ENCODE data around the gene FNBP1. TPM values are rescaled to one million over a fixed set of nuclear protein-coding genes. Genes with fewer than 3 reads are reported as not detected.
A peak's percentile ranks its signal among the peaks of the same experiment; 100 is the strongest.
"Not testable (repeated sequence)": the region's sequence is repeated elsewhere in the genome, so short reads cannot be mapped to it uniquely, and the experiment has no call there.

FNBP1 gene
- total RNA-seq, 1 donor from 2014 or later = 63.5 TPM

- no peaks in the 10 kb centered on the region for H3K27me3 ChIP-seq (ENCODE audit: insufficient read depth, low read length)
- TF ChIP-seq CTCF (IDR thresholded peaks at IDR 0.05; ENCODE audit: insufficient read depth, low read depth, low read length) (no peak), EZH2 (IDR thresholded peaks at IDR 0.05; ENCODE audit: insufficient read depth, low read length) (no peak)
- Mint-ChIP-seq H3K4me3 (ENCODE audit: unreplicated experiment) (no peak overlapping the region), H3K36me3 (ENCODE audit: low read depth, unreplicated experiment) (peaks cover 5% of the 10 kb centered on the region), H3K9me3 (ENCODE audit: unreplicated experiment) (no peaks in the 10 kb centered on the region), H3K27ac (ENCODE audit: unreplicated experiment) (peak overlapping the region; percentile 28), H3K4me1 (ENCODE audit: low read depth, unreplicated experiment) (peaks cover 25% of the 10 kb centered on the region), H3K27me3 (ENCODE audit: low read depth, unreplicated experiment) (no peaks in the 10 kb centered on the region)
- H3K36me3 ChIP-seq (ENCODE audit: insufficient read depth, low read length) = no peaks in the 10 kb centered on the region
- H2AFZ ChIP-seq (ENCODE audit: low read depth, low read length) = no peak overlapping the region
- H3K9ac ChIP-seq (ENCODE audit: low read length) = no peak overlapping the region
- H3K4me2 ChIP-seq (ENCODE audit: low read length) = no peak overlapping the region
- no peak overlapping the region for H3K27ac ChIP-seq (ENCODE audit: low read depth, low read length)
- peaks cover 5% of the 10 kb centered on the region for H3K4me1 ChIP-seq (ENCODE audit: insufficient read depth, low read length)
- no peak overlapping the region for H3K4me3 ChIP-seq (ENCODE audit: insufficient read depth, low read depth, low read length)
- no peak for DNase-seq (ENCODE audit: low read depth)
- H3K79me2 ChIP-seq (ENCODE audit: insufficient read depth, low read length) = no peaks in the 10 kb centered on the region
- H4K20me1 ChIP-seq (ENCODE audit: insufficient read depth, low read length) = no peaks in the 10 kb centered on the region
- no peak for FAIRE-seq
- no peaks in the 10 kb centered on the region for H3K9me3 ChIP-seq (ENCODE audit: insufficient read depth, low read depth, low read length)
These were observed 46.7 kb downstream of the FNBP1 start for GRCh38 chr9:129996161-129996830.

- Histone ChIP-seq H2AFZ (ENCODE audit: low read depth, low read length) (no peak overlapping the region), H3K9ac (ENCODE audit: low read length) (no peak overlapping the region), H3K4me3 (ENCODE audit: insufficient read depth, low read depth, low read length) (no peak overlapping the region), H3K36me3 (ENCODE audit: insufficient read depth, low read length) (no peaks in the 10 kb centered on the region), H3K79me2 (ENCODE audit: insufficient read depth, low read length) (no peaks in the 10 kb centered on the region), H3K4me2 (ENCODE audit: low read length) (no peak overlapping the region), H3K27ac (ENCODE audit: low read depth, low read length) (no peak overlapping the region), H3K27me3 (ENCODE audit: insufficient read depth, low read length) (no peaks in the 10 kb centered on the region), H3K9me3 (ENCODE audit: insufficient read depth, low read depth, low read length) (no peaks in the 10 kb centered on the region), H3K4me1 (ENCODE audit: insufficient read depth, low read length) (peaks cover 6% of the 10 kb centered on the region), H4K20me1 (ENCODE audit: insufficient read depth, low read length) (no peaks in the 10 kb centered on the region)
- DNase-seq (ENCODE audit: low read depth) = peak; percentile 39
- peak overlapping the region; percentile 28 for H3K27ac Mint-ChIP-seq (ENCODE audit: unreplicated experiment)
- H3K9me3 Mint-ChIP-seq (ENCODE audit: unreplicated experiment) = no peaks in the 10 kb centered on the region
- TF ChIP-seq CTCF (IDR thresholded peaks at IDR 0.05; ENCODE audit: insufficient read depth, low read depth, low read length) = no peak
- TF ChIP-seq EZH2 (IDR thresholded peaks at IDR 0.05; ENCODE audit: insufficient read depth, low read length) = no peak
- no peak overlapping the region for H3K4me3 Mint-ChIP-seq (ENCODE audit: unreplicated experiment)
- H3K4me1 Mint-ChIP-seq (ENCODE audit: low read depth, unreplicated experiment) = peaks cover 26% of the 10 kb centered on the region
- FAIRE-seq = no peak
- H3K27me3 Mint-ChIP-seq (ENCODE audit: low read depth, unreplicated experiment) = no peaks in the 10 kb centered on the region
- peaks cover 6% of the 10 kb centered on the region for H3K36me3 Mint-ChIP-seq (ENCODE audit: low read depth, unreplicated experiment)
These were observed 47.4 kb downstream of the FNBP1 start for GRCh38 chr9:129995409-129996160.

GRCh38 chr9:129994882-129995281 lies 48.1 kb downstream of the FNBP1 start:
- H3K4me1 Mint-ChIP-seq (ENCODE audit: low read depth, unreplicated experiment) = peaks cover 32% of the 10 kb centered on the region
- no peaks in the 10 kb centered on the region for H3K36me3 ChIP-seq (ENCODE audit: insufficient read depth, low read length)
- no peaks in the 10 kb centered on the region for H3K9me3 Mint-ChIP-seq (ENCODE audit: unreplicated experiment)
- no peaks in the 10 kb centered on the region for H3K9me3 ChIP-seq (ENCODE audit: insufficient read depth, low read depth, low read length)
- H3K27ac ChIP-seq (ENCODE audit: low read depth, low read length) = no peak overlapping the region
- H3K27me3 ChIP-seq (ENCODE audit: insufficient read depth, low read length) = no peaks in the 10 kb centered on the region
- H2AFZ ChIP-seq (ENCODE audit: low read depth, low read length) = no peak overlapping the region
- H4K20me1 ChIP-seq (ENCODE audit: insufficient read depth, low read length) = no peaks in the 10 kb centered on the region
- no peaks in the 10 kb centered on the region for H3K27me3 Mint-ChIP-seq (ENCODE audit: low read depth, unreplicated experiment)
- no peak overlapping the region for H3K4me3 ChIP-seq (ENCODE audit: insufficient read depth, low read depth, low read length)
- no peak overlapping the region for H3K4me3 Mint-ChIP-seq (ENCODE audit: unreplicated experiment)
- no peak overlapping the region for H3K4me2 ChIP-seq (ENCODE audit: low read length)
- peaks cover 13% of the 10 kb centered on the region for H3K4me1 ChIP-seq (ENCODE audit: insufficient read depth, low read length)
- TF ChIP-seq CTCF (IDR thresholded peaks at IDR 0.05; ENCODE audit: insufficient read depth, low read depth, low read length) = no peak
- TF ChIP-seq EZH2 (IDR thresholded peaks at IDR 0.05; ENCODE audit: insufficient read depth, low read length) = no peak
- no peaks in the 10 kb centered on the region for H3K79me2 ChIP-seq (ENCODE audit: insufficient read depth, low read length)
- H3K36me3 Mint-ChIP-seq (ENCODE audit: low read depth, unreplicated experiment) = peaks cover 10% of the 10 kb centered on the region
- H3K27ac Mint-ChIP-seq (ENCODE audit: unreplicated experiment) = peak overlapping the region; percentile 38
- FAIRE-seq (no peak), DNase-seq (ENCODE audit: low read depth) (no peak)
- H3K9ac ChIP-seq (ENCODE audit: low read length) = no peak overlapping the region

- H2AFZ ChIP-seq (ENCODE audit: low read depth, low read length); H4K20me1 ChIP-seq (ENCODE audit: insufficient read depth, low read length); H3K9me3 ChIP-seq (ENCODE audit: insufficient read depth, low read depth, low read length); DNase-seq (ENCODE audit: low read depth); H3K27me3 Mint-ChIP-seq (ENCODE audit: low read depth, unreplicated experiment); H3K27me3 ChIP-seq (ENCODE audit: insufficient read depth, low read length); H3K9ac ChIP-seq (ENCODE audit: low read length); H3K4me3 ChIP-seq (ENCODE audit: insufficient read depth, low read depth, low read length); H3K79me2 ChIP-seq (ENCODE audit: insufficient read depth, low read length); H3K9me3 Mint-ChIP-seq (ENCODE audit: unreplicated experiment); H3K4me2 ChIP-seq (ENCODE audit: low read length); FAIRE-seq; H3K36me3 ChIP-seq (ENCODE audit: insufficient read depth, low read length); H3K36me3 Mint-ChIP-seq (ENCODE audit: low read depth, unreplicated experiment): not testable (repeated sequence)
- peak overlapping the region; percentile 87 for H3K27ac Mint-ChIP-seq (ENCODE audit: unreplicated experiment)
- peak overlapping the region; percentile 62 for H3K27ac ChIP-seq (ENCODE audit: low read depth, low read length)
- peak overlapping the region; percentile 28 for H3K4me3 Mint-ChIP-seq (ENCODE audit: unreplicated experiment)
- peaks cover 39% of the 10 kb centered on the region for H3K4me1 Mint-ChIP-seq (ENCODE audit: low read depth, unreplicated experiment)
- peaks cover 19% of the 10 kb centered on the region for H3K4me1 ChIP-seq (ENCODE audit: insufficient read depth, low read length)
These were observed 51.9 kb downstream of the FNBP1 start for GRCh38 chr9:129991139-129991538.
